MCF 10A (cell line): Measurements from ENCODE around the gene ARHGAP18. TPM values are rescaled to one million over a fixed set of nuclear protein-coding genes. Genes with fewer than 3 reads are reported as not detected.

Experiments
- BruUV-seq: library from RNA; stranded (reverse); fragments of 400-500 nt; replicated peaks from 2 replicates; lab custom pipeline; 2021; lab: Mats Ljungman, UMichigan
- CTCF ChIA-PET: fragments of 300-600 bp; sonication (Branson Sonifier 250); formaldehyde crosslinking; extraction: SDS; loops from one replicate; lab custom pipeline; 2021; ENCODE audit warnings: antibody characterized with exemption, inconsistent platforms; lab: Yijun Ruan, JAX
- POLR2A ChIA-PET: fragments of 300-600, 350-650 bp; sonication (Branson Sonifier 250); formaldehyde crosslinking; extraction: SDS; loops from one replicate; lab custom pipeline; 2020; ENCODE audit warnings: antibody characterized with exemption, inconsistent platforms; lab: Yijun Ruan, JAX
- DNase-seq: peaks from one replicate; pipeline ENCODE4 v3.0.0-alpha.2; 2018; ENCODE audit not compliant: unreplicated experiment
- H3K27ac Mint-ChIP-seq: one replicate; pipeline ENCODE4 v1.8.0; 2022; ENCODE audit warnings: mild to moderate bottlenecking, low read depth, mixed read lengths; ENCODE audit not compliant: unreplicated experiment
- H3K27me3 Mint-ChIP-seq: one replicate; pipeline ENCODE4 v1.8.0; 2022; ENCODE audit warnings: mixed read lengths; ENCODE audit not compliant: insufficient read depth, unreplicated experiment
- H3K36me3 Mint-ChIP-seq: one replicate; pipeline ENCODE4 v1.8.0; 2022; ENCODE audit warnings: mild to moderate bottlenecking, moderate library complexity, mixed read lengths; ENCODE audit not compliant: insufficient read depth, unreplicated experiment
- H3K4me1 Mint-ChIP-seq: one replicate; pipeline ENCODE4 v1.8.0; 2022; ENCODE audit warnings: mixed read lengths; ENCODE audit not compliant: insufficient read depth, unreplicated experiment
- H3K4me3 Mint-ChIP-seq: one replicate; pipeline ENCODE4 v1.8.0; 2022; ENCODE audit warnings: mild to moderate bottlenecking, moderate library complexity, mixed read lengths; ENCODE audit not compliant: unreplicated experiment
- H3K9me3 Mint-ChIP-seq: one replicate; pipeline ENCODE4 v1.8.0; 2022; ENCODE audit warnings: mixed read lengths; ENCODE audit not compliant: unreplicated experiment
- CTCF ChIP-seq: fragments of 200-600 bp; IDR thresholded peaks from one replicate; pipeline ENCODE4 v1.8.0; 2022; ENCODE audit warnings: antibody characterized with exemption, mild to moderate bottlenecking; ENCODE audit not compliant: unreplicated experiment
- intact Hi-C: fragments of 100-400 bp; cut with micrococcal nuclease; formaldehyde crosslinking; loops from 2 replicates; pipeline ENCODE4 v1.14.1; 2022
- total RNA-seq: library from RNA; stranded (reverse); gene quantifications from 2 replicates; pipeline ENCODE4 v1.2.3, GENCODE V29; 2022

Gene ARHGAP18
- total RNA-seq, 1 experiment from 2014 or later, result 22.9 TPM

GRCh38 chr6:129709196-129709768 is 695 bp downstream of the ARHGAP18 start:
- H3K9me3 Mint-ChIP-seq, result no peaks in the 10 kb centered on the region
- peak overlapping the region; percentile 84 for H3K4me3 Mint-ChIP-seq
- peak; percentile 50 for DNase-seq
- CTCF ChIA-PET, result interaction anchor here (0.6 to 2.4 kb wide), 9 partner anchors 22 to 1097 kb away, joined by 3 to 13 read pairs (median 4); no protein-coding TSS in a partner anchor
- H3K4me1 Mint-ChIP-seq, result peaks cover 18% of the 10 kb centered on the region
- BruUV-seq, result no TSS peak
- no peaks in the 10 kb centered on the region for H3K36me3 Mint-ChIP-seq
- TF ChIP-seq CTCF, result no peak
- POLR2A ChIA-PET, result interaction anchor here (0.6 to 4.7 kb wide), 41 partner anchors 9 to 335 kb away, joined by 3 to 81 read pairs (median 7); no protein-coding TSS in a partner anchor
- no peaks in the 10 kb centered on the region for H3K27me3 Mint-ChIP-seq
- intact Hi-C loops, result loop anchor here (1.0 to 2.0 kb wide), 2 partner anchors 36 to 64 kb away; no protein-coding TSS in a partner anchor
- H3K27ac Mint-ChIP-seq, result peak overlapping the region; percentile 79

- Mint-ChIP-seq H3K4me1 (peaks cover 18% of the 10 kb centered on the region), H3K4me3 (peak overlapping the region; percentile 84), H3K9me3 (no peaks in the 10 kb centered on the region), H3K27ac (peak overlapping the region; percentile 79), H3K36me3 (no peaks in the 10 kb centered on the region), H3K27me3 (no peaks in the 10 kb centered on the region)
- DNase-seq, result no peak
- no peak for TF ChIP-seq CTCF
- ChIA-PET CTCF (interaction anchor here (0.6 to 2.4 kb wide), 11 partner anchors 18 to 1376 kb away, joined by 3 to 10 read pairs (median 4); no protein-coding TSS in a partner anchor), POLR2A (interaction anchor here (0.7 to 4.7 kb wide), 24 partner anchors 9 to 218 kb away, joined by 3 to 81 read pairs (median 5); no protein-coding TSS in a partner anchor)
- BruUV-seq, result no TSS peak
- intact Hi-C loops, result loop anchor here (1.0 to 2.0 kb wide), 2 partner anchors 35 to 64 kb away; no protein-coding TSS in a partner anchor
Measured at GRCh38 chr6:129708496-129709195, 1.3 kb downstream of the ARHGAP18 start.

- H3K4me3 Mint-ChIP-seq, result peak overlapping the region; percentile 84
- no TSS peak for BruUV-seq
- no peak for DNase-seq
- ChIA-PET CTCF (interaction anchor here (0.6 to 1.1 kb wide), 7 partner anchors 18 to 209 kb away, joined by 3 to 6 read pairs (median 4); no protein-coding TSS in a partner anchor), POLR2A (interaction anchor here (0.7 to 4.7 kb wide), 22 partner anchors 8 to 210 kb away, joined by 3 to 81 read pairs (median 4); no protein-coding TSS in a partner anchor)
- no peaks in the 10 kb centered on the region for H3K27me3 Mint-ChIP-seq
- intact Hi-C loops, result loop anchor here (2.0 kb wide), 1 partner anchor 63 kb away; no protein-coding TSS in a partner anchor
- no peak for TF ChIP-seq CTCF
- H3K9me3 Mint-ChIP-seq, result no peaks in the 10 kb centered on the region
- H3K27ac Mint-ChIP-seq, result peak overlapping the region; percentile 79
- peaks cover 19% of the 10 kb centered on the region for H3K4me1 Mint-ChIP-seq
- H3K36me3 Mint-ChIP-seq, result no peaks in the 10 kb centered on the region
Measured at GRCh38 chr6:129707882-129708495, 2.0 kb downstream of the ARHGAP18 start.
